HS-27A (cell line): ENCODE data around the gene FAM234A.
"Not testable (repeated sequence)": the region's sequence is repeated elsewhere in the genome, so short reads cannot be mapped to it uniquely, and the experiment has no call there.

Experiments
- DNase-seq: peaks from one replicate; pipeline ENCODE4 v3.0.0-alpha.2; 2012; ENCODE audit warnings: low read depth, missing footprints

The FAM234A gene

DNA sequence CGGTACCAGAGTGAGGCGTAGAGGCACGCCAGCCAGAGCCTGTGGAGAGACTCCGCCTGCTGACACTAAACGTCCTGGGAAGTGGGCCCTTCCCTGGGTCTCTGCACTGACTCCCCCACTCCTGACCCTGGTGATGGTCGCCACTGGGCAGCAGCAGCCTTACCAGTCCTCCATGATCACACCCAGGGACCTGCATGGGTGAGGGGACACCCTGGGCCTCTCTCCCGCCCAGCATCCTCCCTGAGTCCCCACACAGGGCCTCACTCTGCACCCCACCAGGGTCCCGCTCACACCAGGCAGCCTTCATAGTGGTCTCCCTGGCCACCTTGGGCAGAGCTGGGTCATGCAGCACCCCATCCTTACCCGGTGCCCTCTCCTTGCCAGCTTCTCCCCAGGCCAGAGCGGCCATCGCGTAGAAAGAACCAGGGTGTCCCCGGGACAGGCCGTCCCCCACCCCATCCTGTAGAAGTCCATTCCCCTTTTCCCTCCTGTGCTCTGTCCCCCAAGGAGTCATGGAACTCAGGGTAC is 30.4 kb downstream of the FAM234A start:
- DNase-seq = no peak

DNA sequence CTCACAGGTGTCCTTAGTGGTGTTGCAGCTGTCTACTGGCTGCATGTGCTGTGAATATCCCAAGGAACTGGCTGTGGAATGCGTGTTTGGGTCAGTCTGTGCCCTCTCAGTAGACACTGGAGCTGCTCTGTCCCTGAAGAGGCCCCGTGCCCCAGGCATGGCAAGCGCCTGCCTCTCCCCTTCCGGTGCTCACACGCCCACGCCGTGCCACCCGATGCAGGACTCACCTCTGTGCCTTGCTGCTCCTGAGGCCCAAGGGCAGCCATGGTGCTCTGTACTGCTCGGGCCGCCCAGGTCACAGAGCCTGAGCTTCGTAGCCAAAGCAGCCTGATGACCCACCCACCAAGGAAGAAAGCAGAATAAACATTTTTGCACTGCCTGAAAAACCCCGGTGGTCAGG is 31.1 kb downstream of the FAM234A start:
- no peak for DNase-seq

DNA sequence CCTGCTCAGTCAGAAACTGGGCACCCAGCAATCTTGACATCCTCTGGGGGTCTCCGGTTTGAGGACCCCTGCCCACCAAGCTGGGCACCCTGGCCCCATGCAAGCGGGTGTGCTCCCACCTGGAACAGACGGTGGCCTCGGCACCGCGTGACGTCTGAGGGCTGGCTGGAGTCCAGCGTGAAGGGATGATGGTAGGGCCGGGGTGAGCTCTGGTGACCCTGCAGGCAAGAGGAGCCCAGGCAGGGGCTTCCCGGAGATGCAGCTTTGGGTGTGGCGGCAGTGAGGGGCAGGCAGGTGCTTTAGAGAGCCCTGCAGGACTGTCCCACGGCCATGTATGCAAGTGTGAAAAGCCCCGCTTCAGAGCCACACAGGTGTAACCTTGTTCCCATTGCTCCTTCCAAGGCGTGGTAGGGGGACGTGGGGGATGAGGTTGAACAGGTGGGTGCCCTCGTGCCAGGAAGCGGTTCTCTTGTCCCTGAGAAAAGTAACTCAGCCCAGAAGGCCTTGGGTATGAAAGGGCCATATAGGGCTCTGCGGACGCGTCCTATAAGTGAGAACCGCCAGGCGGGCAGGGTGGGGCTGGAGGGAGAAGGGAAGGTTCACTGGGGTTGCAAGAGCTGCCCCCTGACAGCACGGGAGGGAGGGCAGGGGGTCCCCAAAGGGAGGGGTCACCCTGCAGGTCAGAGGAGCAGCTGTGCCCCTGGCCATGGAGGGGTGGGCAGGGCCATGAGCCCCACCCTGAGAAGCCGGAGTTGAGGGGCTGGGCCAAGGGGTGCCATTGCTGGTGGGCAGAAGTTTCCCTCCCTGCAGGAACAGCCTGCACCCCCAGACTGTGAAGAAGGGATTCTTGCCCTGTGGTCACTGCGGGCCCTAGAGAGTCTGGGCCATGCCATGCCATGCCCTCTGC is 31.9 kb downstream of the FAM234A start:
- no peak for DNase-seq

- DNase-seq = not testable (repeated sequence)
These were observed 32.9 kb downstream of the FAM234A start for GRCh38 chr16:267562-267961.

DNA sequence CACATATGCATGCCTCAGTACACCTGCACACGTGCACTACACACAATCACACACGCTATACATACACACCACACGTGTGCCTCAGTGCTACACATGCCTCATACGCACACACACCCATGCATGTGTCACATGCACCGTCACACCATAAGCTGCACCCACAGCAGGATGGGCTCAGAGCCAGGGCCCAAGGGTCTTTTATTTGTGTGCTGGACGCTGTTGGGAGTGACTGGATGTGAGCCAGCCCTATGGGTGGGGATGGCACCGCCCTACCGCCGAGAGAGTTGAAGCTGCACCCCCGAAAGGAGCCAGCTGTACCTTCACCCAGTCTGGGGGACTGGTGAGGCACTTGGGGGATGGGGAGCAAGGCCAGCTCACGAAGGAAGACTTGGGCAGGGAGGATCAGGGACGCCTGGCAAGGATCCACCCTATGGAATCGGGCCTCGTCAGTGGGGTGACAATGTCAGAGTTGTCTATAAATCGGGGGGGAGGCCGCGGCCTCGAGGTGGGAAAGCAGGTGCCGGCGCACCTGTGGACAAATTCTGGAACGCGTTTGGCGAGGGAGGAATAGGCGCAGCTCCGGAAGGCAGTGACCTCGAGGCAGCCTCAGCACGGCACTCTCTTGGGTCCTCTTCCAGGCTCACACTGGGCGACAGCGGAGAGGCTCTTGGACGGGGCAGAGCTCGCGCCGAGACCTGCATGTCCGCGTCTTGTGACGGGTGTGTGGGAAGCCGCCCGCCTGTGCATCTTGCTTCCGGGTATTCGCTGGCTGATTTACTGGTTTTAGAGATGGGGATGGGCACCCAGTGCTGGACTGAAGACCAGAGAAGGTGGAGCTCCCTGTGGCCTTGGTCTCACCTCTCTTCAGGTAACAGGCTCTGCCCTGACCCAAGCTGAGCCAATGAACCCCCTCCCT is 33.8 kb downstream of the FAM234A start:
- DNase-seq = no peak

GRCh38 chr16:269061-269796 is 34.6 kb downstream of the FAM234A start:
- DNase-seq = no peak

DNA sequence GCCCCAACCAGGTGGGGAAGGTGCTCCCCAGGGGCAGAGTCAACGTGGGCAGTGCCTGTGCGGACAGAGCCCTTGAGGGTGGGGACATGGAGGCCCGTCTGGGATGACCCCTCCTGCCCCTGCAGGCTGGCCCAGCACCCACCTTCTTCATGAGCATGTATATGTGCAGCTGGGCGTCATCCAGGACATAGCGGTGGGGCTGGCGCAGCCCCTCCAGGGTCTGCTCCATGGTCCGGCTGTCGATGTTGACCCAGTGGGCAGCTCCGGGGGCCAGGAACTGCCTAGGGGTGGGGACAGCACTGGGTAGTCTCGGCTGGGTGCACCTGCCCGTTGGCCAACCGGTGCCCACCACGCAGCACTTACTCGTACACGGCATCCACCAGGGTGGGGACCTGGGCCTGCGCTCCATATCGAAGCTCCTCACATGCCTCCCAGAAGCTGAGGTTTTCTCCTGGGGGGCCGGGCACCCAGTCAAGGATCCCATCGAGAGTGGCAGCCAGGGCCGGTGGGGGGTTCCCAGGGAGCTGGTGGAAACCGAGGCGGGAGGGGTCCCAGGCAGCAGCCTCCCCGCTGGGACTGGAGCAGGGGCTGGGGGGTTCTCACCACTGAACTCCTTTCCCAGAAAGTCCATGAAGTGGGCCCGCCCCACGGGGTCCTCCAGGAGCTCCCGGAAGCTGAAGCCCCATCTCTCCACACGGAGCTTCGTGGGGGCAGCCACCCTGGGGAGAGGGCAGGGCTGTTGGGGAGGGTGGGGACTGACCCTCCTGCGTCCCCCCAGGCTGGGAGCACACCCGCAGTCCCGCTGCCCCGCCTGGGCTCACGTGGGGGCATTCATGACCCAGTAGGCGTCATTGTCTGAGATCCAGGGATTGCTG is 36.0 kb downstream of the FAM234A start:
- no peak for DNase-seq

- no peak for DNase-seq
These were observed 38.3 kb downstream of the FAM234A start for GRCh38 chr16:272633-273546.

GRCh38 chr16:273547-274421 is 39.2 kb downstream of the FAM234A start:
- DNase-seq = no peak

GRCh38 chr16:275041-275641 is 40.5 kb downstream of the FAM234A start:
- no peak for DNase-seq

DNA sequence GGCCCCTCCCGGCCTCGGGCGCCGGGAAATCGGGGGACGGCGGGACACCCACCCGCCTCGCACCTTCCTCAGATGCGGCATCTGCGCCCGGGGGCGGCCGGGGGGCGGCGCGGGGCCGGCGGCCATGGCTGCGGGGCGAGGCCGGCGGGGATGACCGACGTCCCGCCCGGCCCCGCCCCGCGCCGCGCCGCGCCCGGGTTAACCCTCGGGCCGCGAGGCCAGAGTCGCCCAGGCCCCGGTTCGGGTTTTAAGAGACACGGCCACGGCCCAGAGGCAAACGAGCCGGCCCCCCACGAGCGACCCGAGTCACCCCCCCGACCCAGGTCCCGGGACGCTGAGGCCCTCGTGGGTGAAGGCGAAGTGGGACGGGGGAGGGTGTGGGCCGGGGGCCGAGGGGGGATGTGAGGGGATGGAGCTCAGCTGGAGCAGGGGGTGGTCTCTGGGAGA is 41.2 kb downstream of the FAM234A start, which contains the start of gene RGS11:
TSS of gene RGS11 (minus strand) at position 159 of the 447 bp plus-strand sequence. CDS start at position 126, 33 bp downstream.
- DNase-seq = no peak

DNA sequence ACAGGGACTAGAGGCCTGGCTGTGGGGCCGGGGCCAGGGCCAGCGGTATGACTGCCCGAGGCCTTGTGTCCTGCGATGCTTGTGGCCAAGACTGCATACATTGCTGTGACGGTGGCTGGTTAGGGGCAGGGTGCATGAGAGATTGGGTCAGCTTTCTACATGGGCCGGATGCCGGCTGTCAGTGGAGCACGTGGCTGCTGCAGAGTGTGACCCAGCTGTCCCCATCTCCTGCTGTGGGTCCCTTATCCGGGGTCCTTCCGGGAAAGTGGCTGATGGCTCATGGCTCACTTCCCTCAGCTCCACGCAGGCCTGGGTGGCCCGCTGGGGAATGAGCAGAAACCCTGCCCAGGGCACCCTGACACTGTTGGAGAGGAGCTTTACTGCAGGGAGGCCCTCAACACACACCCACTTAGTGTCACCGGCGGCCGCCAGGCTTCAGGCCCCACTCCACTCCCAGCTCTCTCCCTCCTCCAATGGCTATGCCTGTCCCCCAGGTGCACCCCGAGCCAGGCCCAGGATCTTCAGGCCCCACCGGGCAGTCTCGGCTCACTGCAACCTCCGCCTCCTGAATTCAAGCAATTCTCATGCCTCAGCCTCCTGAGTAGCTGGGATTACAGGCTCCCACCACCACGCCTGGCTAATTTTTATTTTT is 41.9 kb downstream of the FAM234A start:
- DNase-seq = no peak

DNA sequence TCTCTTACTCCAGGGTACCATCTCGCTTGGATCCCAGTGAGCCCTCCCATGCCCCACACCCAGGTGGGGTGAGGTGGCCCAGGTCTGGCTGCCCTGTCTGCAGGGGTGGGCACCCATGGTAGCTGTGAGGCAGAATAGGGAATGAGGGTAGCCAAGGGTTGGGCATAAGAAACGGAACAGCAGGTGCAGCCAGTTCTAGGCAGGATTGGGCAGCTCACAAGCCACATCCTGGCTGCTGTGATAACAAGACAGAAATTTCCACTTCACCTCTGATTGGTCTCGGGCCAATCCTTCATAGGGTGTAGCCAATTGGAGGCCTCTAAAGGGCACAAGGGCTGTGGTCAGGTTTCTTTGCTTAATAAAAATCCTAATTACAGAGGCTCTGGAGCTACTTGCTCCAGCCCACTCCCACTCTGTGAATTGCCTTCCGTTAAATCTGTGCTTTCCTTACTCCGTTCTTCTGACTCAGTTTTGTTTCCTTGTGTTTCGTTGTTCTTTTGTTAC is 44.3 kb downstream of the FAM234A start:
- DNase-seq = no peak

DNA sequence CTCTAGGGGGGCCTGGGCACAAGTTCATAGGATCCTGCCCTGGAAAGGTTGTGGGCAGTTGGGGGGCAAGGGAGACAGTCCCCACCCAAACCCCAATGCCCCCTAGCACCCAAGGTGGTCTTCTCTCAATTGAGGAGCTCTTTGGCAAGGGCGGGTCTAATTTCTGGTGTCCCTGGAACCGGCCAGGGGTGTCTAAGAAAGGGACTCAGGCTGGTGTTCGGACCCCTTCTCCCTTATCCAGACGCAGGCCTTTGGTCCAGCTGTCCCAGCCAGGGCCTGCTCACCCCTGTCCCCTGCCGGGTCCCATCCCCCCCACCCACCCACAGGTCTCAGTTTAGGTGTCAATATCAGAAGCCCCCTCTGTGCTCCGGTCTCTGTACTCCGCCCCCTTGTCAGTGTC is 44.9 kb downstream of the FAM234A start:
- DNase-seq = no peak

GRCh38 chr16:280005-280460 is 45.4 kb downstream of the FAM234A start:
- DNase-seq = no peak

- no peak for DNase-seq
These were observed 45.9 kb downstream of the FAM234A start, which contains the start of gene ARHGDIG for GRCh38 chr16:280552-280951. Gene ARHGDIG (plus strand): TSS chr16:280591. CDS start chr16:280681, 90 bp downstream.

- no peak for DNase-seq
These were observed 46.5 kb downstream of the FAM234A start for GRCh38 chr16:280991-281659.
